Progenitor cell of endocrine pancreas (in vitro differentiated cells): ENCODE results near the gene SRP14. TPM values are rescaled to one million over a fixed set of nuclear protein-coding genes. Genes with fewer than 3 reads are reported as not detected.

Experiments
- DNase-seq: peaks from one replicate; pipeline ENCODE4 v3.0.0; 2021; ENCODE audit warnings: low spot score; ENCODE audit not compliant: unreplicated experiment
- H3K27ac Mint-ChIP-seq: 2 replicates; pipeline ENCODE4 v1.8.0; 2021; ENCODE audit warnings: mild to moderate bottlenecking, moderate library complexity, mixed read lengths
- H3K27me3 Mint-ChIP-seq: 2 replicates; pipeline ENCODE4 v1.8.0; 2021; ENCODE audit warnings: mixed read lengths
- H3K36me3 Mint-ChIP-seq: 2 replicates; pipeline ENCODE4 v1.8.0; 2022; ENCODE audit warnings: mixed read lengths; ENCODE audit not compliant: insufficient read depth
- H3K4me1 Mint-ChIP-seq: 2 replicates; pipeline ENCODE4 v1.8.0; 2021; ENCODE audit warnings: low read depth, mixed read lengths
- H3K4me3 Mint-ChIP-seq: 2 replicates; pipeline ENCODE4 v1.8.0; 2021; ENCODE audit warnings: low read depth, mild to moderate bottlenecking, moderate library complexity, mixed read lengths
- H3K9me3 Mint-ChIP-seq: 2 replicates; pipeline ENCODE4 v1.8.0; 2021; ENCODE audit warnings: low read depth, mixed read lengths
- total RNA-seq: library from RNA; stranded (reverse); gene quantifications from 2 replicates; pipeline ENCODE4 v1.2.1, GENCODE V29; 2021
- TF ChIP-seq, protein P1 (sequence below): fragments of 200-600 bp; sonication (generic); IDR thresholded peaks from one replicate; pipeline ENCODE4 v1.5.0; 2021; ENCODE audit warnings: antibody characterized with exemption, mild to moderate bottlenecking; ENCODE audit not compliant: unreplicated experiment

Gene SRP14
- total RNA-seq, 1 donor from 2014 or later = 282 TPM

DNA sequence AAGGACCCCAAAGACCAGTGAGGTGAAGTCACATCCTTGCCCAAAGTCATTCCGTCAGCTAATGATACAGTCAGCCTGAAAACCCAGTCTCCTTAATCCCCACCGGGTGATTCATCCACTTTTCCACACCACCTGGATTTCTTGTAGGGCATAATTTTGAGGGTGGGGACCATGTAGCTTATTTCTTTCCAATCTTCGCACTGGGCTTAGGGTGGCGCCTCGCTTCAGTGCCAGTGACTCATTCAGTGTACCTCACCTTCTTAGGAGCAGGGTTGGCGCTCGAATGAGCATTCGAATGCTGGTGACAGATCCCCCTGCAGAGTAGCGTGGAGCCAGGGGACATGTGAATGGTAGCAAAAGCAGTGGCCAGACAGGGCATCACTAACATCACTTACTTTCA is 45.7 kb upstream of the SRP14 start:
- TF ChIP-seq, protein P1, sequence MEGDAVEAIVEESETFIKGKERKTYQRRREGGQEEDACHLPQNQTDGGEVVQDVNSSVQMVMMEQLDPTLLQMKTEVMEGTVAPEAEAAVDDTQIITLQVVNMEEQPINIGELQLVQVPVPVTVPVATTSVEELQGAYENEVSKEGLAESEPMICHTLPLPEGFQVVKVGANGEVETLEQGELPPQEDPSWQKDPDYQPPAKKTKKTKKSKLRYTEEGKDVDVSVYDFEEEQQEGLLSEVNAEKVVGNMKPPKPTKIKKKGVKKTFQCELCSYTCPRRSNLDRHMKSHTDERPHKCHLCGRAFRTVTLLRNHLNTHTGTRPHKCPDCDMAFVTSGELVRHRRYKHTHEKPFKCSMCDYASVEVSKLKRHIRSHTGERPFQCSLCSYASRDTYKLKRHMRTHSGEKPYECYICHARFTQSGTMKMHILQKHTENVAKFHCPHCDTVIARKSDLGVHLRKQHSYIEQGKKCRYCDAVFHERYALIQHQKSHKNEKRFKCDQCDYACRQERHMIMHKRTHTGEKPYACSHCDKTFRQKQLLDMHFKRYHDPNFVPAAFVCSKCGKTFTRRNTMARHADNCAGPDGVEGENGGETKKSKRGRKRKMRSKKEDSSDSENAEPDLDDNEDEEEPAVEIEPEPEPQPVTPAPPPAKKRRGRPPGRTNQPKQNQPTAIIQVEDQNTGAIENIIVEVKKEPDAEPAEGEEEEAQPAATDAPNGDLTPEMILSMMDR = no peak
- H3K4me3 Mint-ChIP-seq = no peak overlapping the region

DNA sequence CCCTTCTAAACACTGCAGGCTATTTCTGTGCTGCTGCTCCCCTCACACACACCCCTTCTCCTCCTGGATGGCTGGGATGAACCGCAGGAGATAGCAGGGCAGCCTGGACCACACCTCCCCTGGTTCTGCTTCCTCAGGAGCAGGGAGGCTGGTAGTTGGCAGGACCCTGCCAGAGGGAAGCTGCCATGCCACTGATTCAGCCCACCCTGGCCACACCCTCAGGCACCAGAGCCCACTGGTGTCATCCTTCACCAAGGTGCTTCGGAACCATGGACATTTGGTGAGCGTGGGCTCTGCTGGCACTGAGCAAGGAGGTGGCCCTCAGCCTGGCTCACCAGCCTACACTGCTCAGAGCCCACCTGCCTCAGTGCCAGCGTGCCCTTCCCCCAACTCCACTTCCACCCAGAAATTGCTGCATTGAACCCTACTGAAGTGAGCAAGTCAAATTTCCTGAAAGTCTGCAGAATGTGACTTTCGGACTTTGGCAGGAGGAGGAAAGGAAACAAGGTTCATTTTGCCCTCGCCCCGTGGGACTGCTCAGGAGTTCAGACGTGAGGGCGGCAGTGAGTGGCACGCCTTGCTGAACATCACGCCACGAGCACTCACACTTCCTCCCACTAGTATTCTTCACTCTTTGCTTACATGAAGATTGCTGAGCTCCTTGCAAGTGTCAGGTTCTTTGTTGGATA is 43.4 kb upstream of the SRP14 start:
- Mint-ChIP-seq H3K27me3 (no peaks in the 10 kb centered on the region), H3K4me3 (peak overlapping the region; percentile 72), H3K27ac (peak overlapping the region; percentile 90), H3K4me1 (peaks cover 56% of the 10 kb centered on the region), H3K9me3 (no peaks in the 10 kb centered on the region), H3K36me3 (no peaks in the 10 kb centered on the region)
- no peak for DNase-seq
- TF ChIP-seq, protein P1 = no peak

More for the DNA sequence above, 45.7 kb upstream of the SRP14 start:
- DNase-seq = no peak
- no peaks in the 10 kb centered on the region for H3K9me3 Mint-ChIP-seq
- peaks cover 3% of the 10 kb centered on the region for H3K36me3 Mint-ChIP-seq
- no peaks in the 10 kb centered on the region for H3K27me3 Mint-ChIP-seq
- peak overlapping the region; percentile 26 for H3K27ac Mint-ChIP-seq
- H3K4me1 Mint-ChIP-seq = peaks cover 77% of the 10 kb centered on the region

DNA sequence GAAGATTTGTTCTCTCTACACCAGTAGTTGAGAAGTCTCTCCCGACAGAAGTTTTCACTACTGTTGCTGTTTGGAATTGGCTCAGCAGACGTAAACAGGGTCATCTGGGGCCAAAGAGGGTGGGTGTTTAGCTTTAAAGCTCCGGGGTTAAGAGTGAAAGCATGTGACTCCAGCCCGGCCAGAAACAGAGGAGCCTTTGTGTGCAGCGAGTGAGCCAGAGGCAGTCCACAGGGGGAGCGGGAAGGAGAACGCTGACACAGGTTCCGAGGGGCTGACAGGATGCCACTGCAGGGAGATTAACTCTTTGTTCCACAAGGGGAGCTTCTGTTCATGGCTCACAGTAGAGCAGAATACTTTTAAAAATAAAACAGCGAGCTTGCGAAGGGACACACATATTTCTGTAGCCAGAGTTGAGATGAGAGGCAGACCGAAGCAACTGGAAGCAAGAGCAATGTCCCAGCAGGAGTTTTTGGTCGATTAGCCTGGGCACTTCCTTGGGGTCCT is 42.8 kb upstream of the SRP14 start:
- no peaks in the 10 kb centered on the region for H3K9me3 Mint-ChIP-seq
- H3K27ac Mint-ChIP-seq = peak overlapping the region; percentile 90
- DNase-seq = peak; percentile 55
- H3K36me3 Mint-ChIP-seq = no peaks in the 10 kb centered on the region
- H3K4me1 Mint-ChIP-seq = peaks cover 52% of the 10 kb centered on the region
- TF ChIP-seq, protein P1 = no peak
- H3K4me3 Mint-ChIP-seq = peak overlapping the region; percentile 72
- H3K27me3 Mint-ChIP-seq = no peaks in the 10 kb centered on the region

DNA sequence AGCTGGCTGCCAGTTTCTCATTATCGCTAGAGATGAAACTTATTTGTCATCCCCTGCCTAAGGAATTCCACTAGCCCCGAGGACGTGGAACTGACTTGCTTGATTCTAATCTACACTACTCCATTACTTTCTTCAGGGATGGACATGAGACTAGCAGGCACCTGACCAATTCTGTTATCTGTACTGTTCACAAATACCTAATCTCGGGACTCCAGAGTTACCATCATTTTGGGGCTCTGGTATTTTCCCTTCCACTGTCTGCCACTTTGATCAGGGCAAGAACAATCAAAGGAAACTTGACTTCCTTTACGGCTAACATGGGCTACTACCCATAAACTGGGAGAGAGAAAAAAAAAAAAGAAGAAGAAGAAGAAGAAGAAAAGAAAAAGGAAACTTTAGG is 41.9 kb upstream of the SRP14 start:
- Mint-ChIP-seq H3K36me3 (no peaks in the 10 kb centered on the region), H3K27ac (peak overlapping the region; percentile 95), H3K9me3 (no peaks in the 10 kb centered on the region), H3K4me3 (peak overlapping the region; percentile 72), H3K4me1 (peaks cover 44% of the 10 kb centered on the region), H3K27me3 (no peaks in the 10 kb centered on the region)
- DNase-seq = no peak
- TF ChIP-seq, protein P1 = no peak

DNA sequence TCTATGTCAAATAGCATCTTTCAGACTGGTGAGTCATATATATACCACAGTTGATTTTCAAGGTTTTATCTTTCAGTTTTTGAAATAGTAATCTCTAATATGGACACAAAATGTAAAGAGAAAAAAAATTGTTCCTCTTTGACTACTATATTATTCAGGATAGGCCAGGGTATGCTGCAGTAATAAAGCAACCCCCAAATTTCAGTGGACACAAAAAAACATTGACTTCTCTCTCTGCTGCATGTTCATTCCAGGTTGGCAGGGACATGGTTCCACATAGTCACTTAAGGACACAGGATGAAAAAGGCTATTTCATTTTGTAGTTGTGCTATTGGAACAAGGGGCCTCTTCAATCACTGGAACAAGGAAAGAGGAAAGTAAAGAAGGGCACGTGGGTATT is 41.1 kb upstream of the SRP14 start:
- TF ChIP-seq, protein P1 = no peak
- Mint-ChIP-seq H3K36me3 (no peaks in the 10 kb centered on the region), H3K4me3 (no peak overlapping the region), H3K9me3 (no peaks in the 10 kb centered on the region), H3K27me3 (no peaks in the 10 kb centered on the region), H3K4me1 (peaks cover 43% of the 10 kb centered on the region), H3K27ac (peak overlapping the region; percentile 95)
- no peak for DNase-seq
